Dermis microvascular lymphatic vessel endothelial cell (primary cell): Measurements from ENCODE around the gene PTCRA. TPM values are rescaled to one million over a fixed set of nuclear protein-coding genes. Genes with fewer than 3 reads are reported as not detected.

ENCODE experiments used
- DNase-seq, 2 donors: peaks; one replicate each; pipeline versions ENCODE4 v3.0.0 to v3.0.0-alpha.2; 2010; ENCODE audit warnings: low read depth in 2 of 2
- total RNA-seq: library from RNA; depleted of rRNA; stranded (reverse); fragments of >200 nt; gene quantifications from 2 replicates; pipeline ENCODE4 v1.2.1, GENCODE V29; 2014

The PTCRA gene
- total RNA-seq, 1 donor from 2014 or later = not detected

DNA sequence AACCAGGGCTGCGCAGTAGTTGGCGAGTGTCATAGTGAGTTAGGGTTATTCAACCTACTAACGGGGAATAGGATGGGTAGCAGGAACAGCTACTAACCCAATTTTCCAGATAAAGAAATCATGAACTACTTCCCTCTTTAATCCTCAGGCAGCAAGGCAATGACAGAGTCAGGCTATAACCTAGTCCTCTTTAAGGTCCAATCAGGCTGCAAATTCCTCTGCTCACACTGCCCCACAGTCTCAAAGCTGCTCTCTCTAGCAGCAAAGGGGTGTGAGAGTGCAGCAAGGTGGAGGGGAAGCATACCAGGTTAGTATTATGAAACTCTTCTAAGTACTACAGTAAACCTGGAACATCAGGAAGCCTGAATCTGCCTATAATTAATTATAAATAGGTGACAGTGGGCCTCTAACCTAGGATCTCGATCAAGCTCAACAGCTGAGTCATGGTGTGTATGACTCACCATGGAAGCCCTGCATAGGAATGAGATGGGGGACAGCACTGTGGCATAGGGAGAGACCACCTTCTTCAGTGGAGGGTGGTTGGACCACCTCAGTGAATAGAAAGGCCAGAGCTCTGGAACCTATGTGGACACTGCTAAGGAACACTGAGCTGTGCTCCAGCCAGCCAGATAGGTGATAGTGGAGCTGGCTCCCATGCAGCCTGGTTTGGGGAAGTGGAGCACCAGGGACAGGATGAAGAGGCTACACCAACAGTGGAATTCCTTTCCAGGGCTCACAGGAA, 55.2 kb downstream of the PTCRA start:
- DNase-seq = peak in 1 of 2 donors; percentile 41

DNA sequence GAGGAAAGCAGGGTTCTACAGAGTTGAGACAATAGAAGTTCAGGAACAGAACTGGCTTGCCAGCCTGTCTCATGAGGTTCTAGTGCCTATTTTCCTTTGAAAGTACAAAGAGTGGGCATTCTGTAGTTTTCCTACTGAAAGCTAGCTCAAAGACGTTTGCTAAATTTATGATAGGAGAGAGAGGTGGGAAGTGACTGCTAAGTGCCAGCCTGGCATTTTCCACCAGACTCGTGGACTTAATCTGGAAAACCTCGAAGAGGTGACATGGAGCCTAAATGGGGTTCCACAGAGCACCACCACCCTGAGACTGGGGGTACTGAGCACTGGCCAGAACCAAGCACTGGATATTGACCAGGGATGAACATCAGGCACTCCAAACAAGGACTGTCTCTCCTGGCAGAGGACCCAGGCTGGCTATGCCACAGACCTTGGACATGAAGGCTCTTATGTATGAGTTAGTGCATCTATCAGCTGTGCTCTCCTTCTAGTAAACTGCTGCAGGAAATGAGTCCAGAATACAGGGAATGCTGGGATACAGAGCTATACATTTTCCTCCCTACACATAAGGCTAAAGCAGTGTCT, 56.0 kb downstream of the PTCRA start:
- no peak for DNase-seq

DNA sequence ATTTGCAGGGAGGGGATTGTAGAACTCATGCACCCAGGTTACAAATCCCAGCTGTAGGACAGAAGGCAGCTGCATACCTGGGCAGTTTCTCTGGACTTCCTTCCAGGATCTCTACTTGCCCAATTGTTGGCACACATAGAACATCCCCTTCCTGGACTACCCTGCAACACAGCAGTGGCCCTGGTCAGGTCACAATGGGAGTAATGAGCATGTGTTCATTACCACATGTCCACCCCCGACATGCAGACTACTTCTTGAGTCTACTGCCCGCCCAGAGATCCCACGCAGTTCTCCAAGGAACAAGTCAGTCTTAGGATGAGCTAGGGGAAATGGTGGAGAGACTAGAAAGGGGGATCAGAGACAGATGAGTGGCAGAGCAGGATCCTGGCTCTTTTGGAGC, 58.1 kb downstream of the PTCRA start:
- no peak for DNase-seq

DNA sequence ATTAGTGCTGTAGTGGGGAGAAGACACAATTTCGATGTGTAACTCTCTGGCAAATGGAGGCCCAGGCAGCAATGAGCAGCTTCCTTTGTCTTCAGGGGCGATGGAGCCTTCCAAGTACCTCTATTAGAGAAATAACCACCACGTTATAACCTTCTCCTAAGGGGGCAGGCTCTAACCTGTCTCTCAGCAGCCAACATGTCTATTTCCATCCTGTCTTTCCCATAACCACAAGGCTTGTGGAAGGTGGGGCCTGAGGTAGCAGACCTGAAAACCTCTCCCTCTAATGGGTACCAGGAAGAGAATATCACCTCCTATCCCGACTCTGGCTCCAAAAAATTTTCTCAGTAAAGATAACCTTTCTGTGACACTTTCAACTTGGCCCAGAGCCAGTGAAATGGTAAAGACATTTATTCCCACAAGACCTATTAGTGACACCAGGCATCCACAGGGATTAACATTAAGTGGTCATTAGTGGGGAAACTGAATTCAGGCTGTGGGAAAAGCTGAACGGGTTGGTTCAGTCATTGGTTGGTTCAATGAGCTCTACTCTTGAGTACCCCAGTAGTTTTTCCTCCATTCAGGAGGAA, 59.2 kb downstream of the PTCRA start:
- no peak for DNase-seq

Other genes with a start within 250 kb of the PTCRA start
- gene PRPH2, start 193.5 kb upstream of the PTCRA start, total RNA-seq = 0.13 and 0.38 TPM in 2 replicates
- 29.1 and 36.4 TPM in 2 replicates for gene TBCC, start 169.9 kb upstream of the PTCRA start, total RNA-seq
- 3.0 and 5.6 TPM in 2 replicates for gene BICRAL, start 134.0 kb upstream of the PTCRA start, total RNA-seq
- gene RPL7L1, start 36.4 kb upstream of the PTCRA start, total RNA-seq = 85.9 and 86.1 TPM in 2 replicates
- gene CNPY3, start 13.4 kb downstream of the PTCRA start, total RNA-seq = 15.5 and 22.3 TPM in 2 replicates
- gene GNMT, start 44.7 kb downstream of the PTCRA start, total RNA-seq = under 0.01 and 0.13 TPM in 2 replicates
- gene PEX6, start 63.1 kb downstream of the PTCRA start, total RNA-seq = 23.0 and 29.7 TPM in 2 replicates
- 27.6 and 32.5 TPM in 2 replicates for gene PPP2R5D, start 68.5 kb downstream of the PTCRA start, total RNA-seq
- gene MEA1, start 97.9 kb downstream of the PTCRA start, total RNA-seq = 35.3 and 39.2 TPM in 2 replicates
- 131 and 152 TPM in 2 replicates for gene KLHDC3, start 98.2 kb downstream of the PTCRA start, total RNA-seq
- 72.3 and 84.3 TPM in 2 replicates for gene RRP36, start 105.6 kb downstream of the PTCRA start, total RNA-seq
- gene CUL7, start 137.8 kb downstream of the PTCRA start, total RNA-seq = 18.7 and 27.9 TPM in 2 replicates
- 11.8 and 13.1 TPM in 2 replicates for gene MRPL2, start 143.4 kb downstream of the PTCRA start, total RNA-seq
- 14.2 and 17.6 TPM in 2 replicates for gene KLC4, start 143.6 kb downstream of the PTCRA start, total RNA-seq
- gene PTK7, start 160.3 kb downstream of the PTCRA start, total RNA-seq = 20.0 and 37.8 TPM in 2 replicates